ENCODE measurements around the gene C2orf42.

Gene C2orf42

GRCh38 chr2:70121627-70122372 is 69.0 kb downstream of the C2orf42 start:
- no peaks in the 10 kb centered on the region for H3K79me2 ChIP-seq (ENCODE audit: control insufficient read depth, insufficient read depth, low read length)
- no peak overlapping the region for H3K56ac ChIP-seq (ENCODE audit: low read length)
- H3K27ac ChIP-seq (ENCODE audit: low read depth, low read length): no peak overlapping the region
- no peak overlapping the region for H3K4ac ChIP-seq (ENCODE audit: low read depth, low read length)
- no peaks in the 10 kb centered on the region for H3K36me3 ChIP-seq (ENCODE audit: control insufficient read depth, insufficient read depth, low read length)
- no peak overlapping the region for H3K4me2 ChIP-seq (ENCODE audit: low read length)
- peaks cover 5% of the 10 kb centered on the region for H3K4me1 ChIP-seq (ENCODE audit: control insufficient read depth, low read depth, low read length)
- H4K8ac ChIP-seq (ENCODE audit: low read depth, low read length): no peak overlapping the region
- H2AK5ac ChIP-seq (ENCODE audit: low read length): no peak overlapping the region
- H3K9ac ChIP-seq (ENCODE audit: low read length): no peak overlapping the region
- H3K18ac ChIP-seq (ENCODE audit: low read length): no peak overlapping the region
- no peak overlapping the region for H4K5ac ChIP-seq (ENCODE audit: low read length)
- DNase-seq: no peak
- peak overlapping the region; percentile 54 for H2BK5ac ChIP-seq (ENCODE audit: low read length)
- no peak overlapping the region for H2BK120ac ChIP-seq (ENCODE audit: low read depth, low read length)
- WGBS (ENCODE audit: extremely low coverage, insufficient coverage, low lambda C conversion rate): no CpG with 5 or more reads among the region's 6 CpGs
- no peak overlapping the region for H3K23ac ChIP-seq (ENCODE audit: low read length)
- no peak overlapping the region for H2BK15ac ChIP-seq (replicated peaks; ENCODE audit: low read depth)
- H3K79me1 ChIP-seq (ENCODE audit: low read length): no peaks in the 10 kb centered on the region
- H3K27me3 ChIP-seq (ENCODE audit: insufficient read depth, low read length, poor library complexity): no peaks in the 10 kb centered on the region
- no peak overlapping the region for H3K4me3 ChIP-seq (ENCODE audit: low read length)

- no peak overlapping the region for H2BK15ac ChIP-seq (replicated peaks; ENCODE audit: low read depth)
- peak overlapping the region; percentile 6 for H3K27ac ChIP-seq (ENCODE audit: low read depth, low read length)
- H3K36me3 ChIP-seq (ENCODE audit: control insufficient read depth, insufficient read depth, low read length): no peaks in the 10 kb centered on the region
- H3K79me2 ChIP-seq (ENCODE audit: control insufficient read depth, insufficient read depth, low read length): no peaks in the 10 kb centered on the region
- no peak overlapping the region for H3K4ac ChIP-seq (ENCODE audit: low read depth, low read length)
- H4K5ac ChIP-seq (ENCODE audit: low read length): no peak overlapping the region
- H4K8ac ChIP-seq (ENCODE audit: low read depth, low read length): peak overlapping the region; percentile 57
- WGBS (ENCODE audit: extremely low coverage, insufficient coverage, low lambda C conversion rate): no CpG with 5 or more reads among the region's 4 CpGs
- peaks cover 7% of the 10 kb centered on the region for H3K4me1 ChIP-seq (ENCODE audit: control insufficient read depth, low read depth, low read length)
- H3K9ac ChIP-seq (ENCODE audit: low read length): peak overlapping the region; percentile 43
- H3K56ac ChIP-seq (ENCODE audit: low read length): peak overlapping the region; percentile 82
- DNase-seq: peak; percentile 79
- H2AK5ac ChIP-seq (ENCODE audit: low read length): peak overlapping the region; percentile 70
- no peak overlapping the region for H3K4me3 ChIP-seq (ENCODE audit: low read length)
- H3K79me1 ChIP-seq (ENCODE audit: low read length): no peaks in the 10 kb centered on the region
- no peak overlapping the region for H3K4me2 ChIP-seq (ENCODE audit: low read length)
- no peak overlapping the region for H3K23ac ChIP-seq (ENCODE audit: low read length)
- no peaks in the 10 kb centered on the region for H3K27me3 ChIP-seq (ENCODE audit: insufficient read depth, low read length, poor library complexity)
- peak overlapping the region; percentile 1 for H3K18ac ChIP-seq (ENCODE audit: low read length)
- peak overlapping the region; percentile 21 for H2BK5ac ChIP-seq (ENCODE audit: low read length)
- H2BK120ac ChIP-seq (ENCODE audit: low read depth, low read length): no peak overlapping the region
Observed at GRCh38 chr2:70118798-70119454, 71.9 kb downstream of the C2orf42 start.

DNA sequence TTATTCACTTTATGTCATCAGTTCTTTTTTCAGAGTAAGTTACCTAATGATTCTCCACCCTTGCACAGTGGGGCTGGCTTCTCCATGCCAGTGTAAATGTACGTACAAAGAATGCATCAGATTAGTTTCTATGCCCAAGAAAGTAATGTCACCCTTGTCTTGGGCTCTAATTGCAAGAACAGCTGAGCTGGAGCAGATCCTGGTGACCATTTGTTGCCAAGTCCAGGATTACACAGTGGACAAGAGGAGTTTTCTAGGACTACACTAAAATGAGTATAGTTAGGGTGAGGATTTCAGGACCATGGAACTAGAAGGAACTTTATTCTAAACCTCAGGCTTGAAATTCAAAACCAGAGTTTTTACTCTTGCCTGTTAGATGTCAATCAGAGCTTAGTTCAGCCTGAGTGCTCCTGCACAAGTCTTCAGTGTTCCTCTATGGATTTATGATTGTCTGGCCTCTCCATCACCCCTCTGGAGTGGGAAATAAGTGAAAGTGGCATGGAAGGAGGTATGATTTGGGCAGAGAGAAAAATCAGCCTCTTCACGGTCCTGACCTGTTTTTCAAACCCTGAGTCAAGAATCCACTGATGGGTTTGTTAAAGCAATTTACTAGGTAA is 73.8 kb downstream of the C2orf42 start:
- Histone ChIP-seq H3K23ac (ENCODE audit: low read length) (no peak overlapping the region), H3K4ac (ENCODE audit: low read depth, low read length) (no peak overlapping the region), H3K36me3 (ENCODE audit: control insufficient read depth, insufficient read depth, low read length) (no peaks in the 10 kb centered on the region), H3K56ac (ENCODE audit: low read length) (peak overlapping the region; percentile 53), H3K9ac (ENCODE audit: low read length) (no peak overlapping the region), H3K4me2 (ENCODE audit: low read length) (no peak overlapping the region), H3K27me3 (ENCODE audit: insufficient read depth, low read length, poor library complexity) (no peaks in the 10 kb centered on the region), H3K4me3 (ENCODE audit: low read length) (no peak overlapping the region), H2BK5ac (ENCODE audit: low read length) (no peak overlapping the region), H2AK5ac (ENCODE audit: low read length) (no peak overlapping the region), H3K4me1 (ENCODE audit: control insufficient read depth, low read depth, low read length) (peaks cover 7% of the 10 kb centered on the region), H2BK120ac (ENCODE audit: low read depth, low read length) (no peak overlapping the region), H4K5ac (ENCODE audit: low read length) (no peak overlapping the region), H2BK15ac (replicated peaks; ENCODE audit: low read depth) (no peak overlapping the region), H3K27ac (ENCODE audit: low read depth, low read length) (no peak overlapping the region), H3K79me1 (ENCODE audit: low read length) (no peaks in the 10 kb centered on the region), H3K79me2 (ENCODE audit: control insufficient read depth, insufficient read depth, low read length) (no peaks in the 10 kb centered on the region), H3K18ac (ENCODE audit: low read length) (no peak overlapping the region), H4K8ac (ENCODE audit: low read depth, low read length) (no peak overlapping the region)
- WGBS (ENCODE audit: extremely low coverage, insufficient coverage, low lambda C conversion rate): no CpG with 5 or more reads among the region's 2 CpGs
- no peak for DNase-seq

DNA sequence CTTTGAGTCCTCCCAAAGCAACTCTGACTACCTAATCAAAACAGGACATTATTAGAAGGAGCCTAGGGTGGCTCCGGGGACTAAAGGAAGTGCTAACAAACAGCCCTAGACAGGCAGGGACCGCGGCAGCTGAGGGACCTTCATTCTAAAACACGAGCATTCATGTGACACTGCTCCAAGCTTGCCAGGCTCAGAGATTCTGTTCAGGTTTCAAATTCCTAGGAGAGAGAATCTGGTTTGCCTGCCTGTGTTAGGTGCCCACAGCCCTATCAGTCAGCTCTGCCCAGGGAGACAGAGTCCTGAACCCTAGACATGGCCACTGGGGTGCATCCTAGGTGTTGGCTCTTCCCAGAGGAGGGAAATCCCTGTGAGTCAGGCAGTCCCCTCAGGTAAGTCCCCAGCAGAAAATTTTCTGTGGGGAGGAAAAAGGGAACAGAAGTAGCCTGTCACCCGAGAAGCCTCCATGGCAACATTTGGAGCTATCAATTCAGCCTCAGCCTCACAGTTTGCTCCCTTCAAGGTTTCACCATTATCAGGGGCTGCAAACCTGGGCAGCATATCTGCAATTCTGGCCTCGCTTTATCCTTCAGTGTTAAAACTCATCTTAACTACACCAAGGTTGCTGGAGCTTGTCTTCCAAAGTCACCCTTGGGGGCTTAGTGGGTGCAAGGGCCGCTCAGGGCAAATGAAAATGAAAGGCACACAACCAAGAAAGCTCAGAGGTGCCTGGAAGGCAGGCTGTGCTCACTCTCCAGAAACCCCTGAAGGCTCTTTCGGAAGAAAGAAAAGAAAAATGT is 75.0 kb downstream of the C2orf42 start:
- DNase-seq: no peak
- no peak overlapping the region for H4K8ac ChIP-seq (ENCODE audit: low read depth, low read length)
- no peak overlapping the region for H3K9ac ChIP-seq (ENCODE audit: low read length)
- no peak overlapping the region for H2AK5ac ChIP-seq (ENCODE audit: low read length)
- peak overlapping the region; percentile 13 for H4K5ac ChIP-seq (ENCODE audit: low read length)
- H2BK15ac ChIP-seq (replicated peaks; ENCODE audit: low read depth): no peak overlapping the region
- no peaks in the 10 kb centered on the region for H3K27me3 ChIP-seq (ENCODE audit: insufficient read depth, low read length, poor library complexity)
- no peak overlapping the region for H3K27ac ChIP-seq (ENCODE audit: low read depth, low read length)
- whole genome bisulfite sequencing (ENCODE audit: extremely low coverage, insufficient coverage, low lambda C conversion rate): no CpG with 5 or more reads among the region's 8 CpGs
- H3K36me3 ChIP-seq (ENCODE audit: control insufficient read depth, insufficient read depth, low read length): no peaks in the 10 kb centered on the region
- no peak overlapping the region for H2BK120ac ChIP-seq (ENCODE audit: low read depth, low read length)
- no peaks in the 10 kb centered on the region for H3K79me1 ChIP-seq (ENCODE audit: low read length)
- peak overlapping the region; percentile 52 for H3K56ac ChIP-seq (ENCODE audit: low read length)
- peaks cover 9% of the 10 kb centered on the region for H3K4me1 ChIP-seq (ENCODE audit: control insufficient read depth, low read depth, low read length)
- peak overlapping the region; percentile 6 for H2BK5ac ChIP-seq (ENCODE audit: low read length)
- H3K4me3 ChIP-seq (ENCODE audit: low read length): no peak overlapping the region
- no peak overlapping the region for H3K4me2 ChIP-seq (ENCODE audit: low read length)
- peak overlapping the region; percentile 43 for H3K18ac ChIP-seq (ENCODE audit: low read length)
- no peak overlapping the region for H3K23ac ChIP-seq (ENCODE audit: low read length)
- H3K79me2 ChIP-seq (ENCODE audit: control insufficient read depth, insufficient read depth, low read length): no peaks in the 10 kb centered on the region
- H3K4ac ChIP-seq (ENCODE audit: low read depth, low read length): peak overlapping the region; percentile 37

DNA sequence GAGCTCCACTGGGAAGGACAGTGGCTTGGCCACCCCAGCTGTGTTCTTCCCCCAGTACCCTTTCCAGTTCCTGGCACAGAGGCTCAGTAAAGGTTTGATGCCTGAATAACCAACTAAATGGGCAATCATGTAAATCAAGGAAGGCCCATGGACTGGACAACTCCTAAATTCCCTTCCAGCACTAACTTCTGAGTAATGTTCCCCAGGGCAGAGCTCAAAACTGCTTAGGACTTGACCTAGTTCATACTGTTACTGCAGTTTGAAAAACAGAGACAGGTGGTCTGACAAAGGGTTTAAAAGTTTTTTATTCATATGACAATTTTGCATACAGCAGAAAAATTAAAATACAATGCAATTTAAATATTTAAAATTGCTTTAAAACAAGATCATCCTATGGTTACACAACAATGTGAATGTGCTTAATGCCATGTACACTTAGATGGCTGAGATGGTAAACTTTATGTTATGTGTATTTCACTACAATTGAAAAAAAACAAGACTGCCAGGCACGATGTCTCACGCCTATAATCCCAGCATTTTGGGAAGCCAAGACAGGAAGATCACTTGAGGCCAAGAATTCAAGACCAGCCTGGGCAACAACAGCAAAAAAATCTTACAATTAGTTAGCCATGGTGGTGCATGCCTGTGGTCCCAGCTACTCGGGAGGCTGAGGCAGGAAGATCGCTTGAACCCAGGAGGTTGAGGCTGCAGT is 77.3 kb downstream of the C2orf42 start:
- H3K27ac ChIP-seq (ENCODE audit: low read depth, low read length): no peak overlapping the region
- H2AK5ac ChIP-seq (ENCODE audit: low read length): no peak overlapping the region
- H3K23ac ChIP-seq (ENCODE audit: low read length): no peak overlapping the region
- H3K4ac ChIP-seq (ENCODE audit: low read depth, low read length): peak overlapping the region; percentile 36
- DNase-seq: no peak
- H4K5ac ChIP-seq (ENCODE audit: low read length): no peak overlapping the region
- H3K27me3 ChIP-seq (ENCODE audit: insufficient read depth, low read length, poor library complexity): no peaks in the 10 kb centered on the region
- WGBS (ENCODE audit: extremely low coverage, insufficient coverage, low lambda C conversion rate): no CpG with 5 or more reads among the region's 4 CpGs
- peak overlapping the region; percentile 76 for H2BK120ac ChIP-seq (ENCODE audit: low read depth, low read length)
- H3K79me1 ChIP-seq (ENCODE audit: low read length): no peaks in the 10 kb centered on the region
- no peak overlapping the region for H3K4me3 ChIP-seq (ENCODE audit: low read length)
- H3K4me1 ChIP-seq (ENCODE audit: control insufficient read depth, low read depth, low read length): peaks cover 8% of the 10 kb centered on the region
- H3K79me2 ChIP-seq (ENCODE audit: control insufficient read depth, insufficient read depth, low read length): no peaks in the 10 kb centered on the region
- no peak overlapping the region for H4K8ac ChIP-seq (ENCODE audit: low read depth, low read length)
- no peak overlapping the region for H3K4me2 ChIP-seq (ENCODE audit: low read length)
- H3K18ac ChIP-seq (ENCODE audit: low read length): peak overlapping the region; percentile 87
- no peaks in the 10 kb centered on the region for H3K36me3 ChIP-seq (ENCODE audit: control insufficient read depth, insufficient read depth, low read length)
- H2BK5ac ChIP-seq (ENCODE audit: low read length): no peak overlapping the region
- no peak overlapping the region for H2BK15ac ChIP-seq (replicated peaks; ENCODE audit: low read depth)
- peak overlapping the region; percentile 3 for H3K56ac ChIP-seq (ENCODE audit: low read length)
- no peak overlapping the region for H3K9ac ChIP-seq (ENCODE audit: low read length)
